Stimulated activated CD8-positive, alpha-beta memory T cell treated with anti-CD3 and anti-CD28 coated beads, Interleukin-7, amount 100 ng/mL, for 24 hours (primary cell): Measurements from ENCODE around the gene CD24.
"Not testable (repeated sequence)": the region's sequence is repeated elsewhere in the genome, so short reads cannot be mapped to it uniquely, and the experiment has no call there.

Experiments used
- DNase-seq: peaks from one replicate; pipeline ENCODE4 v3.0.0-alpha.2; 2020; ENCODE audit warnings: low read depth

Gene CD24, protein sequence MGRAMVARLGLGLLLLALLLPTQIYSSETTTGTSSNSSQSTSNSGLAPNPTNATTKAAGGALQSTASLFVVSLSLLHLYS

GRCh38 chr6:106974336-106974998 lies at the start of gene CD24:
Gene CD24, minus strand, starts transcription at chr6:106974729. Its CDS starts 83 bp downstream, at chr6:106974646.
- no peak for DNase-seq

DNA sequence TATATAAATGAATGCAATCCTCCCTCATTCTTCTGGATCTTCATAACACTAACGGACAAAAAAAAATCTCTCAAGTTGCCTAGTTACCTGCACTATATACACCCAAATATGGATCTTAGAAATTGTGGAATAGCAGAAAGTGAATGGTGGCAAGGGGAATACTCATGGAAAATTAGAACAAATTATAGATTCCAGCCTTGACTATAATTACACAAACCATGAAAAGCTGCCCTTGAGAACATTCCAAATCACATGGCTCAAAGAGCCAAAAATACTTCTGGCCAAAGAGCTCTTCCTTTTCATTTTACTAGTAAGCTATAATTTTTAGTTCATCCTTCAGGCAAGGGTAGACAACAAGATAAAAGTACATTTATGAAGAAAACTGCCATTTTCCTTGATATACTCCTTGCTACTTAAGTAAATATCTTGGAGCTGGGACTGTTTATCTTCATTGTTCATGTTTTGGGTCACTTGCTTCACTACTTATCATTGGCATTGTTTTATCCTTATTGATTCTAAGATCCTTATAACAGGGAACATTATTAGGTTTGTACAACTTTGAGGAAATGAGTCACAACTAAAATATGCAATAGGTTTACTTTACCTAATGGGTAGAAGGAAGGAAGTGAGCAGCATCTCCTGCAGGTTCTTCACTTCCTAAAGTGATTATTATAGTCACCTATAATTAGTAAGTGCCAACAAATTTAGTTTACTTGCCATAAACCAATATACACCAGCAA lies 47.1 kb upstream of the CD24 start:
- DNase-seq, result no peak

GRCh38 chr6:107020239-107020638 lies 45.7 kb upstream of the CD24 start:
- no peak for DNase-seq

GRCh38 chr6:107019628-107020027 lies 45.1 kb upstream of the CD24 start:
- not testable (repeated sequence) for DNase-seq

DNA sequence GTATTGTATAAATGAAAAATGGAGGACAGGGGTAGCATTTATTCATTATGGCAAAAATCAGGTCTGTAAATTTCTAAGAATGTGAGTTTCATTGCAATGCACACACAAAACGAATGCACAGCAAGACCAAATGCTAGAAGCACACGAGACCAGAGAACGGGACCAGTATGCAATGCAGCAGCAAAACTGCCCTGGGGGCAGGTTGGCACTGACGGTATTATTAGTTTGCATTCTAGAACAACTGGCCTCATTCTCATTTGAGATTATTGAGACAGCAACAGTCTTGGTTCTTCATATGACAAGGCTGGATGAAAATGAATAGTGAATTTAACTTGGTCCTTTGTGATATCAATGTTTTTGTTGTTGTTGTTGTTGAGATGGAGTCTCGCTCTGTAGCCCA lies 44.5 kb upstream of the CD24 start:
- DNase-seq, result no peak

DNA sequence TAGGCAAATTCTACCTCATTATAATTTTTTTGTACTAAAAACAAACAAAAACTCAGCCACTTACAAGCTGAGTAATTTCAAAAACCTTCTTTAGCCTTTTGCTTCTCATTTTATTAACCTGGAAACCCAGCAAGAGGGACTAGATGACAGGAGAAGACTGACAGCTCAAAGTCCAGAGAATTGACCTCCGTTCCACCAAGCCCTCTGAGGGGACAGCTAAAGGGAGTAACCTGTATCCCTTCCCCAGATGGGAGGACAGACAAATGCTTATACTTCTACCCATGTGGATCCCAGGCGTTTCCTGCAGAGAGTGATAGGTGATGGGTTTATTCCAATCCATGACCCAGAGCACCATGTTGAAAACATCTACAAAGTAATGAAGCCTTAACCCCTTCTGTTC lies 35.0 kb upstream of the CD24 start:
- DNase-seq, result no peak

DNA sequence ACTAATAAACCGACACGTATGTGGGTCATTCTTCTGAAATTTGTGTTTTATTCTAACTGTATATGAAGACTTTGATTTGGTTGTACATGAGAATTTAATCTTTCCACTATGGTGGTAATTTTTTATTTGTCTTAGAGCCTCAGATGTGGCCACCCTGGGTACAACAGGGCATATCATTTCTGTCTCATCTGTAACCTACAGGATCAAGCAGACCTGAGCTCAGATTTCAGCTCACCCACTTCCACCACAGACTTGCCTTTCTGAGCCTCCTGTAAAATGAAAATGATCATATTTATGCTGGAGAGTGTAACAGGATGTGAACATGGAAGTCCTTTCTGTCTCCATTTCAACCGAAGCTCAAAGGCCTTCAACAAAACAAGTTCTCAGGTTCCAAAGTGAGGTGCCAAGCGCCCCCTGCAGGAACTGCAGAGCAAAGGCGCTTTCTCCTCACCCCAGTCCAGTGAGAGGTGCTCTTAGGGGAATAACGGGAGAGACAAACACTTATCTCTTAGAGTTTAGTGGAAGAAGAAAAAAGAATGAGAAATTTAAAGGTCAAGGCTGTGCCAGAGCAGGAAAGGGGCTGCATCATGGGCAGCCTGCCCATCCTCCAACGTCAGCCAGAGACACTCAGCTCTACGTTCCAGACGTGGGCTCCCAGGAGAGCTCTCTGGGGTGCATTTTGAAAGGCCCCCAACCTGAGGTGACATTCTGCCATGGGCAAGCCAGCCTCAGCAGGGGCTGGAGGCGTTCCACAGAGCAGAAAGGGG lies 23.0 kb upstream of the CD24 start:
- peak; percentile 19 for DNase-seq

DNA sequence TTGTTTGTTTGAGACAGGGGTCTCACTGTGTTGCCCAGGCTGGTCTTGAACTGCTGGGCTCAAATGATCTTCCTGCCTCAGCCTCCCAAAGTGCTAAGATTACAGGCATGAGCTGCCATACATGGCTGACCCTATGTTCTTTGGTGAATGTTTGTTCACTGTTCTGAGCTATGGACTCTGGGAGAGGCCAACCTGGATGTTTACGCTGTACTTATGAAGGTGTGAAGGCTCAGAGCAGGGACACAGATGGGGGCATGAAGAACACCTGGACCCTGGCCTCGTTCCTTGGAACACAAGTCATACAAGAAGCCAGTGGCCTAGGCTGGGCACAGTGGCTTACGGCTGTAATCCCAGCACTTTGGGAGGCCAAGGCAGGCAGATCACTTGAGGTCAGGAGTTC lies 21.1 kb upstream of the CD24 start:
- DNase-seq, result no peak

- not testable (repeated sequence) for DNase-seq
These were observed 15.2 kb upstream of the CD24 start for GRCh38 chr6:106989737-106990136.

DNA sequence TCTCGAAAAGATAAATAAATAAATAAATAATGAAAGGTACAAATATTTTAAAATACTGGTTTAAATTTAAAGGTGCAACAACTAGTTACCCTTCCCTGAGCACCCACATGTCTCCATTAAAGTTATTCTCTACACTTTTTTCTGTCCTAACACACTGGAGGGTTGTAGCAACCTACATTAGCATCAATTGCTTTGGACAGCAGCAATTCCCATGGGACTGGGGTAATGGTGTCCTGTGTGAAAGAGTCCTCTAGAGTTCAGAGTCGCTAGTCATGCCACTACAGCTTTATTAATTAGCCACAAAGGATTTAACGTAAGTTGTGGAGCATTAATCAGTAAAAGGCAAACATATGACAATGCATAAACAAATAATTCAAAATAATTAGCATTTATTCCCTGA lies 14.1 kb upstream of the CD24 start:
- DNase-seq, result no peak

- DNase-seq, result no peak
These were observed 7.4 kb upstream of the CD24 start for GRCh38 chr6:106981926-106982325.

DNA sequence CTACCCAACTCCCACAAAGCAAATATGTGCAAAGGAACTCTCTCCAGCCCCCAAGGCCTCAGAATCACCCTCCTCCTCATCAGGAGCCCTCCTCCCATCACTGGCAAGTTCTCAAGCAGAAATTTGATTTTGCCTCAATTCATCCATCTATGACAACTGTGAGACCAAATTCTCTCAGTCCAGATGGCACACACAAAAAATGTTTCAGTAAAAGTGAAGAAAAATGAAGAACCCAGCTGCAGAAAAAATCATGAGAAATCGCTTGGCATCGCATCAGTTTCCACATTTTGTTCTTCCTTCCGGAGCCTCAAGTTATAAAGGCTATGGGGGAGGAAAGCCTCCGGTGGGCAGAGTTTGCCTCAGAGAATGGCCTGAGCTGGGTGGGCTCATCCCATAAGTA lies 6.4 kb upstream of the CD24 start:
- DNase-seq, result no peak

DNA sequence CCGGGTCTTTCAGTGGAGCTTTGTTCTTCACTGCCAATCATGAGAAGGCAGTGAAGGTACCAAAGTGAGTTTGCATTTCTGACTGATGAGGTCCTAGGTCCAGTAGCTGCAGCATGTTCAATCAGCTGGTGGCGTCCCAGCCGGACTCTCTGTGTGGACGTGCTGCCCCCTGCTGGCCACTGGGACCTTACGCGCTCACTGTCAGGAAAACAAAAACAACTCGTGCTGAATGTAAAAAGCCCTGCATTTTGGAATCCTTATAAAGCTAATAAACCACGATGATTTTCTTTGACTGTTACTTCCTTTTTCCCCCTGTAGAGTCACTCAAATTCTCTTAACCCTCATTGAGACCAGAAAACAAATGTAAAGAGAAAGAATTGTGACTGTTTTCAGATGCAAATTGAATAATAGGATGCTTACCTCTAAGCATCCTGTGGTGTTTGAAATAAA lies 4.9 kb upstream of the CD24 start:
- peak; percentile 64 for DNase-seq

- DNase-seq, result no peak
These were observed 2.7 kb upstream of the CD24 start for GRCh38 chr6:106977246-106977645.

DNA sequence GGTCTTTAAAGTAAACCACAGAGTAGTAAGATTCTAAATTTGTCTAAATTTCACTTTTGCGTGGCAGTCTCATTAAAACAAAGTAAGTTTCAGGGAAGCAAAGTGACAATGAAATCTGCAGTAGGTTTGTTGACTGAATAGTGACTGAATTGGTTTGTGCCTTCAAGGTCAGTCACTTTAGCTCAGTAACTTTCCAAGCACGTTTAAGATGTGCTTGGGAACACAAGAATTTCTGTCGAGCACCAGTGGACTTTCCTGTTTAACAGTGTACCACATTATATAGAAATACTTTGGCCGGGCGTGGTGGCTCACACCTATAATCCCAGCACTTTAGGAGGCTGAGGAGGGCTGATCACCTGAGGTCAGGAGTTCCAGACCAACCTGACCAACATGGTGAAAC lies 1.7 kb upstream of the CD24 start:
- no peak for DNase-seq

DNA sequence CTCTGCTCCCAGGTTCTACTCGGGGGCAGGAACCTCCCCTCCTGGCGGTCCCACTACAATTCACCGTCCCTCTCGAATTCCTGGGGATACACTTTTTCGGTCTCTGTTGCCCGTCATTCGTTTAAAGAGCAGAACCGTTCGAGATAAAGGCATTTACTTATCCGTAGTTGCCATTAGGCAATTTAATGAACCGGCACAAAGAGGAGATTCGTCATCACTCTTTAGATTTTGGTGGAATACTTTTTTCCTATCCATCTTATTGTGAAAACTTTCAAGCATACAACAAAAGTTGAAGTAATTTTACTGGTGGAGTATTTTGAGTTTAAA lies 1.2 kb upstream of the CD24 start:
- DNase-seq, result no peak

DNA sequence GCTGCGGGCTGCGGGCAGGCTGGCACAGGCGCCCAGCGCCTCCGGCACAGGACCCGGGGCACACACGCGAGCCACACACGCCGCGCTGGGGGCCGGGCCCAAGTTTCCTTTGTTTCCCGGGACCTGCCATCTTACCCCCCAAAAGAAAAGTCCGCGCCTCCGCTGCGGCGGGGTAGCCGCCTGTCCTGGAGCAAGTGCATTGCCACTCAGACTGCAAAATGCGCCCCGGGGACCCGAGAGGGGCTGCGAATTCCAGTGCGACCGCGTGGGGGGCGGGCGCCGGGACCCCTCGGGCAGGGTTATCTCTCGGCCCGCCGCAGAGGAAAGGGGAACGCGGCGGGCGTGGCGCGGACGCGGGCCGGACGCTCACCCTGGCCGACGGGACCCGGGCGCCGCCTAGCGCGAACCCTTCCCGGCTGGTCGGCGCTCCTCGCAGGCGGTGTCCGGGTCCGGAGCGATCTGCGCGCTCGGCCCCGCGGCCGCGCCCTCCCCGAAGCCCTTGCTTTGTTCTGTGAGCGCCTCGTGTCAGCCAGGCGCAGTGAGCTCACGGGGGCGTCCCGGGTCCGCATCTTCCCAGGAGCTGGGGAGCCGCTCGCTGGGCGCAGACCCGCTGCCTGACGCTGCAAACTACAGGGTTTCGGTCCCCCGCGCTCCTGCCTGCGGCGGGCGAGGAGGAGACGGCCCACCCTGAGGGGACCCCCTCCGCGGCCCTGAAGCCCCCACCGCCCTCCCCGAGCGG lies 639 bp upstream of the CD24 start:
- DNase-seq, result no peak

GRCh38 chr6:106973836-106974335 lies 643 bp downstream of the CD24 start:
- DNase-seq, result no peak

DNA sequence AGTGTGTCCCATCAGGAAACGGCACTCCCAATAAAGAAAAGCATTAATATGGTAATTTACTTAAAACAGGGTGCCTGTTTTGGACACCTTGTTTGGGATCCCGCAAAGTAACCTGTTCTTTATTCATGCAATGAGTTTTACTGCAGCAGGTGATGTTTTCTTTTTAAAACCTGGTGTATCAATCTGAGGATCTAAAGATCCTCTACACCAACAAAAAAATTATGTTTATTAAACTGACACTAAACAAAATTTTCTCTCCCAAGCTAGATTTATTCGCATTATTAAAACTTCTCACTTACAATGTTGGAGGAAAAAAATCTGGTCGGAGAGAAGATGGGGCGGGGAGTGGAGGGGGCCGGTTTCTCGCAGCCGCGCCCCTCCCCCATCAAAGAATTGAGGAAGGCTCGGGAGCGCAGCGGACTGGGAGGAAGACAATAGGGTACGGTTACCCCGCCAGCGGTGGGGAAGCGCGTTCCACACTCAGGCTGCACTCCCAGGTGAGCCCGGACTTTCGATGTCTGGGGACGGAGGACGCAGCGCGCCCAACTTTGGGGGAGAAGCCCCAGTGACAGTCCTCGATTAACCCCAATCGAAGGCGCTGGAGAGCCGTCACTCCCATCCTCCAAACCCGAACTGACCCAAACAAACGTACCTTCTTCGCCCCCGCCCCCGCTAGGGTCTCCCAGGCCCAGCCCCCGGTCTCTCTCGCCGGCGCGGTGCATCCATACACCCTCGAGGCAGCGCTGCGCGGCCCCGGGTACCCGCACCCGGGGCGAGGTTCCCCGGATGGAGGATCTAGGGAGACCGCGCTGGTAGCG lies 1.3 kb downstream of the CD24 start:
- no peak for DNase-seq

DNA sequence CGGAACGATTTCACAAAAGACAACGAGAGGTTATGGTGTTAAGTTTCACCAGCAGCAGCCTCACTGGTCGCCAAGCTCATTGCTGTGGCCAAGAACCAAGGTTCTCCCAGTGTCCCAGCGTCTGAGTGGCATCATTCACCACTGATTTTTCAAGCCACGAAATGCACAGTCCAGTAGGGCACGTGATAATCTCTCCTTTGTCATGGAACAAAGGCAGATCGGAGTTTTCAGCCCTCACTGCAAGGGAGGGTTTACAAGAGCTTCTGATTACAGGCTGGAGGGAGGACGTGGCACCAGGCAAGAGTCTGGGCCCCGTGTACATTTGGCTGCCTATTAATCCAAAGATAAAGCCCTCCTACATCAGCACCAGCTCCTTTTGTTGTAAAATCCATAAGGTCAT lies 2.0 kb downstream of the CD24 start:
- no peak for DNase-seq

GRCh38 chr6:106970769-106971168 lies 3.8 kb downstream of the CD24 start:
- DNase-seq, result not testable (repeated sequence)
